DMS114 treated with DMSO at 0.1 percent for 48 hours (cell line): Measurements from ENCODE around the gene LIME1.
"Not testable (repeated sequence)": the region's sequence is repeated elsewhere in the genome, so short reads cannot be mapped to it uniquely, and the experiment has no call there.

Source experiments
- DNase-seq: peaks from one replicate; lab custom pipeline; 2025; ENCODE audit not compliant: unreplicated experiment; lab: John Stamatoyannopoulos, UW

Gene LIME1

DNA sequence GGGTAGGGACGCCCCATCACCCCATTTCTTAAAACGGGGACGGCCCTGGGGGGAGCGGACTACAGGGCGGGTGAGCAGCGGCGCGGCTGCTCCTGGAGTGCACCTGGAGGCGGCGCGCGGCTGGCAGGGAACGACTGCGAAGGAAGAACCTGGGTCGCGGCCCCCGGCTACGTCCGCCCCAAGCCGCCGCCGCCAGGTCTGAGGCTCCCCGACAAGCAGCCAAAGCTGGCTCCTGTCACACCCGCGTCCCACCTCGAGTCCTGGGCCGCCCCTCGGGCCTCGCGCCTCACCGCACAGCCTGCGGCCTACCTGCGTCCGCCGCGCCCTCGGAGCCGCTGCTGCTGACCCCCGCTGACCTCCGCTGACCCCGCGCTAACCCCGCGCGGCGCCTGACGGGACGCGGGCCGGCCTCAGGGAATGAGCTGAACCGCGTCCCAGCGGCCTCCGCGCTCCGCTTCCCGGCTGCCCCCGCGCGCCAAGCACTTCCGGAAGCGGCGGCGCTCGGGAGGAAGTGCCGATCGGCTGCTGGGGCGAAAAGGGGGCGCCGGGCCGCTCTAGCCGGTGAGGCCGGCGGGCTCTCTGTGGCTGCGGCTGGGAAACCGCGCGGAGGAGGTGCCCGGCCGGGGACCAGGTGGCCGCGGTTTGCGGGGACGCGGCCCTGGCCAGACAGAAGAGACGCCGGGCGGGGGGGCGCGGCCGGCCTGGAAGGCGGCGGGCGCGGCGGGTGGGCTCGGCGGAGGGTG, 28.7 kb upstream of the LIME1 start, which contains the start of the genes ARFRP1 and ZGPAT:
Gene ARFRP1 (minus strand): TSS at position 419 of the 743 bp plus-strand sequence. CDS start 885 bp downstream, outside the sequence.
Gene ZGPAT (plus strand): TSS at position 482 of the 743 bp plus-strand sequence. CDS start 542 bp downstream, outside the sequence.
- DNase-seq = peak; percentile 43

DNA sequence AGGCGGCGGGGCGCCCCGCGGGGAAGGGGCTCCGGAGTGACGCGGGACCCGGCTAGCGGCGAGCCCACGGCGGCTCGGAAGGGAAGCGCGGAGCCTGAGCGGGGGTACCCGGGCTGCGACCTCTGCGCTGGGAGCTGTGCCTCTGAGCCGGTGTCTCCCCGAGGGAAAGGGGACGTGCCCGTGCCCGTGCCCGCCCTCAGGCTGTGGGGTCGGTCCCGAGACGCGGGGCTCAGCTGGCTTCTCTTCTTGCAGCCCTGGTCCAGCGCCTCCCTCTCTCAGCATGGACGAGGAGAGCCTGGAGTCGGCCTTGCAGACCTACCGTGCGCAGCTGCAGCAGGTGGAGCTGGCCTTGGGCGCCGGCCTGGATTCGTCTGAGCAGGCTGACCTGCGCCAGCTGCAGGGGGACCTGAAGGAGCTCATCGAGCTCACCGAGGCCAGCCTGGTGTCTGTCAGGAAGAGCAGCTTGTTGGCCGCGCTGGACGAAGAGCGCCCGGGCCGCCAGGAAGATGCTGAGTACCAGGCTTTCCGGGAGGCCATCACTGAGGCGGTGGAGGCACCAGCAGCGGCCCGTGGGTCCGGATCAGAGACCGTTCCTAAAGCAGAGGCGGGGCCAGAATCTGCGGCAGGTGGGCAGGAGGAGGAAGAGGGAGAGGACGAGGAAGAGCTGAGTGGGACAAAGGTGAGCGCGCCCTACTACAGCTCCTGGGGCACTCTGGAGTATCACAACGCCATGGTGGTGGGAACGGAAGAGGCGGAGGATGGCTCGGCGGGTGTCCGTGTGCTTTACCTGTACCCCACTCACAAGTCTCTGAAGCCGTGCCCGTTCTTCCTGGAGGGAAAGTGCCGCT, 27.9 kb upstream of the LIME1 start:
- no peak for DNase-seq

GRCh38 chr20:63709149-63709527, 27.3 kb upstream of the LIME1 start:
- DNase-seq = no peak

DNA sequence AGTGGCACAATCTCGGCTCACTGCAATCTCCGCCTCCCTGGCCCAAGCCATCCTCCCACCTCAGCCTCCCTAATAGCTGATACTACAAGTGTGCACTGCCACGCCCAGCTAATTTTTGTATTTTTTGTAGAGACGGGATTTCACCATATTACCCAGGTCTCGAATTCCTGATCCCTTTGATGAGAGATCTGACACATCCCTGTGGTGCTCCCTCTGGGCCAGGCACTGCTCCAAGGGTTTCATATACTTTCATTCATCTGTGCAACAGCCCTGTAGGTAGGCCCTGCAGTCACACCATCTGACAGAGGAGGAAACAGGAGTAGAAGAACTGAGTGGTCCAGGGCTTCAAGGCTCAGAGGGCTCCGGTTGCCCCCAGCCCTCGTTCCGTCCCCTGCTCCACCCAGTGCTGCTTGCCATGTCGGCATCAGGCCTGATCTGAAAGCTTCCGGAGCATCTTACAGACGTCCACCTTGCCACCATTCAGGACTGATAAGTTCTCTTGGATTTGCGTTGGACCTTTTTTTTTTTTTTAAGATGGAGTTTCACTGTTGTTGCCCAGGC, 25.3 kb upstream of the LIME1 start:
- no peak for DNase-seq

- no peak for DNase-seq
Observed at GRCh38 chr20:63712191-63712590, 24.3 kb upstream of the LIME1 start.

- DNase-seq = no peak
Observed at GRCh38 chr20:63714858-63715257, 21.6 kb upstream of the LIME1 start.

DNA sequence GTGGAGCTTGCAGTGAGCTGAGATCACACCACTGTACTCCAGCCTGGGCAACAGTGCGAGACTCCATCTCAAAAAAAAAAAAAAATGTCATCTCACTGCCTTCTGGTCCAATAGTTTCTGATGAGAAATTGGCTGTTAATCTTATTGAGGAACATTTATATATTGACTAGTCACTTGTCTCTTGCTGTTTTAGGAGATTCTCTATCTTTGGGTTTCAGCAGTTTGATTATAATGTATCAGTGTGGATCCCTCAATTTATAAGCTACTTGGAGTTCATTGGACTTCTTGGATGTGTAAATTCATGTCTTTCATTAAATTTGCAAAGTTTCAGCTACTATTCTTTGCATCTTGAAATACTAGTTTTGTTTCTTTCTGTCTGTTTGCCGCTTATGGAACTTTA, 17.5 kb upstream of the LIME1 start:
- no peak for DNase-seq

- not testable (repeated sequence) for DNase-seq
Observed at GRCh38 chr20:63722967-63723622, 13.4 kb upstream of the LIME1 start.

DNA sequence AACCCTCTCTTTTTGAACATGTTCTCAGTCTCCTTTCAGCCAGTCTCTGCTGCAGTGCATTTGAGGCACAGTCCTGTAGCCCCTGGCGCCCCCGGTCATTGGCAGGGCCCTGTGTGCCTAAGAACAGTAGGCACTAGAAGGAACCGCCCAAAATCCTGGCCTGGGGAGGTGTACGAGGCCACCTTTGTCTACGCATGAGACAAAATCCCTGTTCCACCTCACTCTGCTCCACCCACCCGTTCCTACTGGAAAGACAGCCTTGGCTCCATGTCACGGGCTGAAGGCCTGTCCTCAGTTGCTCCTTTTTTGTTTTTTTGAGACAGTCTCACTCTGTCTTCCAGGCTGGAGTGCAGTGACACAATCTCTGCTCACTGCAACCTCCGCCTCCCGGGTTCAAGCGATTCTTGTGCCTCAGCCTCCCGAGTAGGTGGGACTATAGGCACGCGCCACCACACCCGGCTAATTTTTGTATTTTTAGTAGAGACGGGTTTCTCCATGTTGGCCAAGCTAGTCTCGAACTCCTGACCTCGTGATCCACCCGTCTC, 6.2 kb upstream of the LIME1 start:
- not testable (repeated sequence) for DNase-seq

GRCh38 chr20:63731410-63731809, 5.1 kb upstream of the LIME1 start:
- DNase-seq = no peak

- DNase-seq = no peak
Observed at GRCh38 chr20:63732118-63733095, 4.1 kb upstream of the LIME1 start.

DNA sequence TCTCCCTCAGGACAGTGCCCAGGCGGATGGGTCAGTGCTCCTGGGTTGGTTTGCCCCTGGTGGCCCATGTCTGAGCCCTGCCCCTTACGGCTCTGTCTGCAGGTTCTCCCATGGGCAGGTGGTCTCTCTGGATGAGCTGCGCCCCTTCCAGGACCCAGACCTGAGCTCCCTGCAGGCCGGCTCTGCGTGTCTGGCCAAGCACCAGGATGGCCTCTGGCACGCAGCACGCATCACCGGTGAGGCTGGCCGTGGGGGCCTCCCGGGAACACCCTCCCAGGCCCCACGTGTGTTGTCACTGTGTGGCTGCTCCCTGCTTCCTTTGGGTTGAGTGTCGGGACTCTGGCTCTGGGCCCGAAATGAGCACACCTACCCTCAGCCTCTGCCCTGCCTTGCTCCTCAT, 3.3 kb upstream of the LIME1 start:
- DNase-seq = no peak

DNA sequence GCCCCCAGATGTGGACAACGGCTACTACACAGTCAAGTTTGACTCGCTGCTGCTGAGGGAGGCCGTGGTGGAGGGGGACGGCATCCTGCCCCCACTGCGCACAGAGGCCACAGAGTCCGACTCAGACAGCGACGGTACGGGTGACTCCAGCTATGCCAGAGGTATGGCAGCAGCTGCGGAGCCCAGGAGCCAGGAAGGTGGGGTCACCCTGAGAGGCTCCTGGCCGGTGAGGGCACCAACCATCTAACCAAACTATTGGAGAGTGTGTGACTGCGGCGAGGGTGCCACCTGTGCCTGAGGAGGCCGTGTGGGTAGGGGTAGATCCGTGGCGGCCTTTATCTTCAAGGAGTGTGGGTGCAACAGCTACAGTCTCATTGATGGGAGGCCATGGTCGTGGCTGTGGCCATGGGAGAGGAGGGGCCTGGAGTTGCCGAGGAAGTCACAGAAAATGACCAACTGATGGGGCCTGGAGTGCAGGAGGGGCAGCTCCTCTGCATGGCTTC, 2.8 kb upstream of the LIME1 start:
- no peak for DNase-seq

DNA sequence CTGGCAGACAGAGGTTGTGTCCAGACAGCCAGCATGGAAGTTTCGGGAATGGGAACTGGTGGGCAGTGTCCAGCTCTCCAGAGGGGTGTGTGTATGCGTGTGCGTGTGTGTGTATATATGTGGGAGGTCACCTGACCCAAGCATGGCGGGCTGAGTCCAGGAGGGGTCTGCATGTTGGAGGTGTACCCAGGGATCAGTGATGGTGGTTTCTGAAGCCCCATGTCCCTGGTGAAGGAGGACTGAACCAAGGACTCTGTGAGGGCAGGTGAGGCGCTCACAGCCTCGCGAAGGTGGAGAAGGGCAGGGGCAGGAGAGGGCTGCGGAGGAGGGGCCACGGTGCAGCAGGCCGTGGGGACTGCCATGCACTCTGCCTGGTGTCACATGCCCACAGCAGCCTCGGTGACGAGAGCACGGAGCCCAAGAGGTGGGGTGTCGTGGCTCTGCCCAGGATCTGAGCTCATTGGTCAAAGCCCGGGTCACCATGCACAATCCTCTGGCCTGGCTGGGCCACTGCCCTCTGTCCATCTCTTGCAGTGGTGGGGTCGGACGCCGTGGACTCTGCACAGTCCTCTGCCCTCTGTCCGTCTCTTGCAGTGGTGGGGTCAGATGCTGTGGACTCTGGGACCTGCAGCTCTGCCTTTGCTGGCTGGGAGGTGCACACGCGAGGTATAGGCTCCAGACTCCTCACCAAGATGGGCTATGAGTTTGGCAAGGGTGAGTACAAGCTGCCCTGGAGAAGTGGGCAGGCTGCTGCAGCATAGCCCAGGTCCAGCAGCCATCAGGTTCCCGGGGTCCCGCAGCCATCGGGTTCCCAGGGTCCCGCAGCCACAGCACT, 2.1 kb upstream of the LIME1 start:
- DNase-seq = no peak

DNA sequence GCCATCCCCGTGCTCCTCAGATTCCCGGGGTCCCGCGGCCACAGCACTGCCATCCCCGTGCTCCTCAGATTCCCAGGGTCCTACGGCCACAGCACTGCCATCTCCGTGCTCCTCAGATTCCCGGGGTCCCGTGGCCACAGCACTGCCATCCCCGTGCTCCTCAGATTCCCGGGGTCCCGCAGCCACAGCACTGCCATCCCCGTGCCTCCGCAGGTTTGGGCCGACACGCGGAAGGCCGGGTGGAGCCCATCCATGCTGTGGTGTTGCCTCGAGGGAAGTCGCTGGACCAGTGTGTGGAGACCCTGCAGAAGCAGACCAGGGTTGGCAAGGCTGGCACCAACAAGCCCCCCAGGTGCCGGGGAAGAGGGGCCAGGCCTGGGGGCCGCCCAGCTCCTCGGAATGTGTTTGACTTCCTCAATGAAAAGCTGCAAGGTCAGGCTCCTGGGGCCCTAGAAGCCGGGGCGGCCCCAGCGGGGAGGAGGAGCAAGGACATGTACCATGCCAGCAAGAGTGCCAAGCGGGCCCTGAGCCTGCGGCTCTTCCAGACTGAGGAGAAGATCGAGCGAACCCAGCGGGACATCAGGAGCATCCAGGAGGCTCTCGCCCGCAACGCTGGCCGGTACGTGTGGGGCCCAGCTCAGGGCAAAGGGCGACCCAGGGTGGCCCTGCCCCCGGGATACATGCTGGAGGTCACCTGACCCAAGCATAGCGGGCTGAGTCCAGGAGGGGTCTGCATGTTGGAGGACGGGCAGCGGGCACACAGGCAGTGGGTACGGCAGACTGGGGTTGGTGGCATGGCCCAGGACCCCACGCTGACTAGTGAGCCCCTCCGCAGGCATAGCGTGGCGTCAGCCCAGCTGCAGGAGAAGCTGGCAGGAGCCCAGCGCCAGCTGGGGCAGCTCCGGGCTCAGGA, 1.3 kb upstream of the LIME1 start:
- DNase-seq = no peak

- DNase-seq = no peak
Observed at GRCh38 chr20:63736893-63737694, 630 bp downstream of the LIME1 start.

DNA sequence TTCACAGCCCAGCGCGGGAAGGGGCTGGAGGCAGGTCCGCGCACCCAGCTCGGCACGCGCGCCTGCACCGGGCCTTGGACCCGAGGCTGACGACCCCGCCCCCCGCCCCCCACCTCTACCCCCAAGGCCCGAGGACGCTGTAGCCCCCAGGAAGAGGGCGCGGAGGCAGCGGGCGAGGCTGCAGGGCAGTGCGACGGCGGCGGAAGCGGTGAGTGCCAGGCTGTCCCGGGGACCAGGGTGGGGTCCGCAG, 1.2 kb downstream of the LIME1 start:
- DNase-seq = no peak
